Measurements from ENCODE around the gene FAM209A. TPM values are rescaled to one million over a fixed set of nuclear protein-coding genes. Genes with fewer than 3 reads are reported as not detected.

The FAM209A gene
- 0.16 TPM in 1 of 2 replicates, not detected in the other for total RNA-seq

GRCh38 chr20:56524444-56524843 is at the start of gene FAM209A:
FAM209A (plus strand) TSS chr20:56524744; CDS start chr20:56524809, 65 bp downstream.

GRCh38 chr20:56532946-56533345 is 8.4 kb downstream of the FAM209A start, which contains the start of gene FAM209B:
FAM209B (plus strand) TSS chr20:56533246; CDS start chr20:56533342, 96 bp downstream.

Other genes starting within 250 kb of the FAM209A start
- gene FAM210B, start 165.8 kb upstream of the FAM209A start, total RNA-seq = 28.0 and 40.0 TPM in 2 replicates
- gene AURKA, start 132.5 kb upstream of the FAM209A start, total RNA-seq = 2.4 and 8.2 TPM in 2 replicates
- gene CSTF1, start 132.1 kb upstream of the FAM209A start, total RNA-seq = 22.4 and 33.0 TPM in 2 replicates
- 3.0 and 5.0 TPM in 2 replicates for gene CASS4, start 112.5 kb upstream of the FAM209A start, total RNA-seq
- 93.4 and 99.8 TPM in 2 replicates for gene RTF2, start 56.1 kb upstream of the FAM209A start, total RNA-seq
- gene FAM209B, start 8.5 kb downstream of the FAM209A start, total RNA-seq = 0.34 TPM in 1 of 2 replicates, not detected in the other
- gene TFAP2C, start 104.6 kb downstream of the FAM209A start, total RNA-seq = not detected in 2 replicates